HG03095 (cell line): Measurements from ENCODE around the gene SENP5.
"Not testable (repeated sequence)": the region's sequence is repeated elsewhere in the genome, so short reads cannot be mapped to it uniquely, and the experiment has no call there.

ENCODE experiments used
- ATAC-seq: cut with Tn5 transposase; IDR thresholded peaks from one replicate; pipeline ENCODE4 v1.9.1; 2021; ENCODE audit warnings: moderate library complexity; ENCODE audit not compliant: unreplicated experiment

The SENP5 gene

GRCh38 chr3:196867507-196868296 lies at the start of gene SENP5:
SENP5 (plus strand) TSS chr3:196867920; CDS start chr3:196885182, 17,262 bp downstream.
- peak; percentile 85 for ATAC-seq

GRCh38 chr3:196821806-196822355 lies 45.8 kb upstream of the SENP5 start:
- no peak for ATAC-seq

- ATAC-seq, result not testable (repeated sequence)
Measured at GRCh38 chr3:196829651-196830050, 38.1 kb upstream of the SENP5 start.

GRCh38 chr3:196835086-196835485 lies 32.6 kb upstream of the SENP5 start:
- ATAC-seq, result no peak

GRCh38 chr3:196836626-196837025 lies 31.1 kb upstream of the SENP5 start:
- ATAC-seq, result not testable (repeated sequence)

GRCh38 chr3:196837819-196838420 lies 29.8 kb upstream of the SENP5 start:
- ATAC-seq, result peak; percentile 72

- not testable (repeated sequence) for ATAC-seq
Measured at GRCh38 chr3:196839351-196839750, 28.4 kb upstream of the SENP5 start.

- ATAC-seq, result no peak
Measured at GRCh38 chr3:196842567-196843434, 24.9 kb upstream of the SENP5 start.

GRCh38 chr3:196843435-196844110 lies 24.1 kb upstream of the SENP5 start:
- ATAC-seq, result no peak

- ATAC-seq, result not testable (repeated sequence)
Measured at GRCh38 chr3:196844235-196845219, 23.2 kb upstream of the SENP5 start.

GRCh38 chr3:196848375-196848774 lies 19.3 kb upstream of the SENP5 start:
- not testable (repeated sequence) for ATAC-seq

GRCh38 chr3:196849180-196849741 lies 18.5 kb upstream of the SENP5 start:
- no peak for ATAC-seq

- not testable (repeated sequence) for ATAC-seq
Measured at GRCh38 chr3:196863000-196863399, 4.7 kb upstream of the SENP5 start.

- ATAC-seq, result no peak
Measured at GRCh38 chr3:196867155-196867506, 589 bp upstream of the SENP5 start.

GRCh38 chr3:196868297-196868661 lies 559 bp downstream of the SENP5 start:
- peak; percentile 22 for ATAC-seq

GRCh38 chr3:196872316-196872715 lies 4.6 kb downstream of the SENP5 start:
- no peak for ATAC-seq

GRCh38 chr3:196874511-196875094 lies 6.9 kb downstream of the SENP5 start:
- not testable (repeated sequence) for ATAC-seq

GRCh38 chr3:196875258-196875657 lies 7.5 kb downstream of the SENP5 start:
- ATAC-seq, result no peak

GRCh38 chr3:196883361-196883760 lies 15.6 kb downstream of the SENP5 start:
- no peak for ATAC-seq
